HG02678 (cell line): ENCODE measurements around the gene IL4.
"Not testable (repeated sequence)": the region's sequence is repeated elsewhere in the genome, so short reads cannot be mapped to it uniquely, and the experiment has no call there.

Experiments
- ATAC-seq: cut with Tn5 transposase; IDR thresholded peaks from one replicate; pipeline ENCODE4 v1.9.1; 2021; ENCODE audit warnings: mild to moderate bottlenecking, moderate library complexity; ENCODE audit not compliant: unreplicated experiment

The IL4 gene

GRCh38 chr5:132673939-132674630 lies at the start of gene IL4:
Gene IL4, plus strand, starts transcription at chr5:132673989. Its CDS starts 62 bp downstream, at chr5:132674051.
- ATAC-seq, result peak; percentile 12

DNA sequence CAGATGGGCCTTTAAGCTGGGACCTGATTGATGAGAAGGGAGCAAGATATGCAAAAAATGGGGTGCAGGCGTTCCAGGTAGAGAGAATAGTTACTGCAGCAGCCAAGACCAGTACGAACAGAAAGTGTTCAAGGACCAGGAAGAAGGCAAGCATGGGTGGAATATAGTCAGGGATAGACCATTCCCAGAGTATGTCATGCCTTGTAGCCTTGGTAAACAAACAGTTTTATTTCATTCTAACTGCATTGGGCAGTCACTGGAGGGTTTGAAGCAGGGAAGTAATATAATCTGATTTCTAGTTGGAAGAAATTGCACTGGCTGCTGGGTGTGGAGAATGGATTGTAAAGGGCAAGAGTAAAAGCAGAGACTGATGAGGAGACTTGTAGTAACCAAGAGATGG lies 46.3 kb upstream of the IL4 start:
- ATAC-seq, result no peak

DNA sequence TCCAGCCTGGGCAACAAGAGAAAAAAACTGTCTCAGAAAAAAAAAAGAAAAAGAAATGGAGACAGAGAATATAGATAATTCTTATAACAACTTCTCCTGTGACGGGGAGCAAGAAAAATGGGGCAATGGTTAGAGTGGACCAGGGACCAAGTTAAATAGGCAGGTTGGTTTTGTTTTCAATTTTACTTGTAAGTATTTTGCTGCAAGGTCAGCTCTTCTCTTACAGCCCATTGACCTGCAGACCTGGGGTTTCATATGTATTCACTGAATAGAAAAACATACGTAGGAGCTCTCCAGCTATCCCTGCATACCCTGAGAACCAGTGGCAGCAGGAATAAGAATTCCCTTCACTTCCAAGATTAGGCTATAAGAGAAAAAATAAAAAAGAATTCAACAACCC lies 45.0 kb upstream of the IL4 start:
- ATAC-seq, result no peak

GRCh38 chr5:132629230-132629944 lies 44.4 kb upstream of the IL4 start:
- ATAC-seq, result peak; percentile 59

GRCh38 chr5:132633587-132633986 lies 40.2 kb upstream of the IL4 start:
- ATAC-seq, result not testable (repeated sequence)

DNA sequence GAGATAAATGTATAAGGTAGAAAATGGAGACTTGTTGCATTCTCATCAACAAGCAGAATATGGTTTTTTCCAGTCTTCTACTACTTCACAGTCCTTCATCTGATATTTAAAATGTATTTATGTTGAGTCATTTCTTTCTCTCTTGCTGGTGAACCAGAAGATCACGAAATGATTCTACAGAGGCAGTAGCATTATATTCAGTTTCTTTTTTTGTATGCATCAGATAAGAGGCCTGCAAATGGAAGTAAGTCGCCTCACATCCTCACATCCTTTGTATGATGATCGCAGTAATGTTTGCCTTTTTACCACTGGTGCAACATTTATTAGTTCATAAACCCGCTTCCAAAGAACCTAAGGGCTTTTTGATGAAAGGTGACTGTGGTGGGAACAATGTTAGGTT lies 37.9 kb upstream of the IL4 start:
- peak; percentile 51 for ATAC-seq

DNA sequence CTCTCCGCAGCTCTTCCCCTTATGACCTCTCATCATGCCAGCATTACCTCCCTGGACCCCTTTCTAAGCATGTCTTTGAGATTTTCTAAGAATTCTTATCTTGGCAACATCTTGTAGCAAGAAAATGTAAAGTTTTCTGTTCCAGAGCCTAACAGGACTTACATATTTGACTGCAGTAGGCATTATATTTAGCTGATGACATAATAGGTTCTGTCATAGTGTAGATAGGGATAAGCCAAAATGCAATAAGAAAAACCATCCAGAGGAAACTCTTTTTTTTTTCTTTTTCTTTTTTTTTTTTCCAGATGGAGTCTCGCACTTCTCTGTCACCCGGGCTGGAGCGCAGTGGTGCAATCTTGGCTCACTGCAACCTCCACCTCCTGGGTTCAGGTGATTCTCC lies 36.5 kb upstream of the IL4 start:
- ATAC-seq, result no peak

DNA sequence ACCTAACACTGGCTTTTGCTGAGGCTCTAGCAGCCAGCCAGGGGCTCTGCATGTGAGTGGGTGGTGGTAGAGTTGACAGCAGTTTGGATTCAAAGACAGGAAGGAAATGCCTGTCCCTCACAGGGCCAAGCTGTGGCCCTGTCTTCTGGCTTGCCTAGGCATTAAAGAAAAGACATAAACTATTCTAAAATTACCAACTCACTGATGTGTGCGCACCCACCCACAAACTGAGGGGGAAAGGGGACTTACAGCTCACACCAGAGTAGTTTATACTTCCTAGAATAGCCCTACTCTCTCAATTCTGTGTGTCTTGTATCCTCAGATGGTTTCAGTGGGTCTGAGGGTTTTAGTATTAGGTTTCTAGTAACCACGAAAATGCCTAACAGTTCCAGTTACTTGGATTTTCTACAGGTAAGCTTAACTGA lies 34.1 kb upstream of the IL4 start:
- peak; percentile 70 for ATAC-seq

- ATAC-seq, result no peak
These were observed 33.2 kb upstream of the IL4 start for GRCh38 chr5:132640613-132641012.

- no peak for ATAC-seq
These were observed 32.5 kb upstream of the IL4 start for GRCh38 chr5:132641241-132641723.

GRCh38 chr5:132641841-132642240 lies 31.9 kb upstream of the IL4 start:
- ATAC-seq, result no peak

- no peak for ATAC-seq
These were observed 29.6 kb upstream of the IL4 start for GRCh38 chr5:132644177-132644576.

DNA sequence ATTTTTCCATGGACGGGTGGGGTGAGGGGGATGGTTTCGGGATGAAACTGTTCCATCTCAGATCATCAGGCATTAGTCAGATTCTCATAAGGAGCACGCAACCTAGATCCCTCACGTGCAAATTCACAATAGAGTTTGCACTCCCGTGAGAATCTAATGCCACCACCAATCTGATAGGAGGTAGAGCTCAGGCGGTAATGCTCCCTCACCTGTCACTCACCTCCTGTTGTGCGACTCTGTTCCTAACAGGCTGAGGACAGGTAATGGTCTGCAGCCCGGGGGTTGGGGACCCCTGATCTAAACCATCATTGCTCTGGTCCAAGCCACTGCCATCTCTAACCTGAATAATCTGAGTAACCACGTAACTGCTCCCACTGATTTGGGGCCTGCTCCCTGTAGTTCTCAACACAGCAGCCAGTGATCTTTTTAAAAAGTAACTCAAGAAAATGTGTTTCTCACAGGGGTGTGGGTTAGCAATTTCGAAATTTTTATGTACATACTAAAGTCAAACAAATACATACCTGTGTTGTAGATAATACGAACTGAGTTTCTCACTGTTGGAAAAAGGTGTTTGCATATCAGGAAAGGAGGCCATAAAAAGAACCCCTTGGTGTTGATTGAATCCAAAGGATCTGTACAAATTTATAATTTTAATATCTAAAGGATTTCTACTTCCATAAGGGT lies 27.1 kb upstream of the IL4 start:
- ATAC-seq, result no peak

DNA sequence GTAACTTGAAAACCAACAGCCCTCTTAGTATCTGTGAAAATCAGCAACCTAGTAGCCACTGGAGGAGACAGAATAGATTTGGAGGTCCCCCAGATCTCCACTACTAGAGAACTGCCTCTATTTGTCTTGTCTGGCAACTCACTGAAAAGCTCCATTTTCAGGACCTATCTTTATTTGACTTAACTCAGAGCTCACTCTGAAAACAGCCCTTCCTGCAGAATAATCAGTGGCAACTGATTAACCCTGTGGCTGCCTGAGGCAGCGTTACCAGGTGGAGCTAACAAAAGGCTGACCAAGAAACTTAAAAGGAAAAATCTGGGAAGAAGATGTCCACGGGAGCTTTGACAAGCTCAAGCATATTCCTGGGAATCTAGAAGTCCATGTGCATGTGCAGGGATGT lies 26.3 kb upstream of the IL4 start:
- no peak for ATAC-seq

DNA sequence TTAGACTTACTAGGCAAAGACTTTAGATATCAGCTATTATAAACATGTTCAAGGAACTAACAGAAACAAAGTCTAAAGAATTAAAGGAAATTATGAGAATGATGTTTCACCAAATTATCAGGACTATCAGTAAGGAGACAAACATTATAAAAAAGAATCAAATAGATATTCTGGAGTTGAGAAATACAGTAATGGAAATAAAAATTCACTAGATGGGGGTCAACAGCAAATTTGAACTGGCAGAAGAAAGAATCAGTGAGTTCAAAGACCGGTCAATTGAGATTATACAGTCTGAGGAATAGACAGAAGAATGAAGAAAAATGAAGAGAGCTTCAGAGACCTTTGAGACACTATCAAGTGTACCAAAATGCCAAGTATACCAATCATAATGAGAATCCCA lies 25.4 kb upstream of the IL4 start:
- ATAC-seq, result no peak

DNA sequence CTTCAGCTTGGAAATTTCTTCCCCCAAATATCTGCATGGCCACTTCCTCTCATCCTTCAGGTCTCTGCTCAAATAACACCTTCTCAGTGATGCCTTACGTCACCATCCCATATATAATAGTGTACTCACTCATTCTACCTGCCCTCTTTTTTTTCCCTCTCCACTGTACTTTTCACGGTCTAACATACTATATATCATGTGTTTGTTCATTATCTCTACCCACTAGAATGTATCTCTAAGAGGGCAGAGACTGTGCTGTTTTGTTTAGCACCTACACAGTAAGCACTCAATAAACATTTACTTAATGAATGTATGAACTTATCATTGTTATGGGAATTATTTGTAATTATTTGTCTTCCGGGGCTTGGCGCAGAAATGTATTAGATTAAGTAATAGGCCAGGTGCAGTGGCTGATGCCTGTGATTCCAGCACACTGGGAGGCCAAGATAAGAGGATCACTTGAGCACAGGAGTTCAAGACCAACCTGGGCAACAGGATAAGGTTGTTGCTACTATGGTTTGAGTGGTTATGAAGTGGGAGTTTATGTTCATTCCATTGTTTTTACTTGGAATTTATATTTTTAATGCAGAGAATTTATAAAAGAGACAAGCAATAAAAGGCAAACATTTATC lies 21.8 kb upstream of the IL4 start:
- ATAC-seq, result no peak

DNA sequence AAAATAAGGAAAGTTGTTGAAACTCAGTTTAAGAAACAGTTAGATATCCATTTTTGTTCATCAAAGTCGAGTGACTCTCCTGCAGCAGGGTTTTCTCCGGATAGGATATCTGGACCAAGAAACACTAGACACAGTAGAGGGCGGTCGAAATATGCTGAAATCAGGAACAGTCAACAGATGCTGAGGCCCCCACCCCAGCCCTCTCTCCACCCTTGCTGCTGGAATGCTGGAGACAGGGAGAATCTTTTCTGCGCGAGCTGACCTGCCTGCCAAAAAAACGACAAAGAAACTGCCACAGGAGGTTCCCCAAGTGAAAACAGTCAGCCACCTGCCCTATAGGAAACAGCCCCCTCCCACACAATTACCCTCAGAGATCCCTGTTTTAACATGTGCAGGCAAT lies 20.1 kb upstream of the IL4 start:
- ATAC-seq, result no peak

- ATAC-seq, result no peak
These were observed 17.7 kb upstream of the IL4 start for GRCh38 chr5:132655821-132656773.

DNA sequence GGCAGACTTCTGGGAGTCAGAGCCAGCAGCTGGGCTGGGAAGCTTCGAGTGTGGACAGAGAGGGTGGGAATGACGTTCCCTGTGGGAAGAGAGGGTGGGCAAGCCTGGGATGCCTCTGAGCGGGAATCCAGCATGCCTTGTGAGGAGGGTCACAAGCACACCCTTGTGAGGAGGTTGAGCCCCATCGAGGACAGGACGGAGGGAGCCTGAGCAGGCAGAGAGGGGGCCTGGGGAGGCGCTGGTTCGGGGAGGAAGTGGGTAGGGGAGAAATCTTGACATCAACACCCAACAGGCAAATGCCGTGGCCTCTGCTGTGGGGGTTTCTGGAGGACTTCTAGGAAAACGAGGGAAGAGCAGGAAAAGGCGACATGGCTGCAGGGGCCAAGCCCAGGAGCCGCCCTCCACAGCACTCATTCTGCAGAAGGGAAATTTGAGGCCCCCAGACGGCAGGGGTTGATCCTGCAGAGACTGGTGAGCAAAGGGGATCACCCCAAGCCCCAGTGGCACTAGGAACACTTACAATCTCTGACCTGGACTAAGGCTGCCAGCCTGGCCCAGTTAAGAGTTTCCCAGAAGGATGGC lies 16.9 kb upstream of the IL4 start:
- no peak for ATAC-seq
